ENCODE measurements around the gene SH3BP2. TPM values are rescaled to one million over a fixed set of nuclear protein-coding genes. Genes with fewer than 3 reads are reported as not detected.

The SH3BP2 gene
- total RNA-seq, 4 donors from 2014 or later = 54.8 to 208 (median 102) TPM

DNA sequence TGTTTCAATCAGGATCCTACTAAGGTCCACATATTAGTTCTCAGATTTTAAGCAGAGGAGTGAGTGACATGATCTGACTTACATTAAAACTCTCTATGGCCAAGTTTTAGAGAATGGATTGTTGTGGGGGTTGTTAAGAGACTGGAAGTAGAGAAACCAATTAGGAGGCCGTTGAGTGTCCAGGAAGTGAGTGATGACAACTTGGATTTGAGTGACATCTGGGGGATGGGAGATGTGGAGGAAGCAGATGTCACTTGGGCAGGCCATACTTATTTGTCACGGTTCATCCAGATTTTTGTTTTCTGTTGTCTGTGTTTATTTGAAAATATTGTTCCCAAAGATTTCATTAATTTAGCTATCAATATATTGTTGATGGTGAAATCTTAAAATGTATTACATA, 79.0 kb downstream of the SH3BP2 start:
- peaks cover 0 to 13% (median 0%) of the 10 kb centered on the region in 3 donors for H3K36me3 ChIP-seq
- no peak for TF ChIP-seq POLR2A (IDR thresholded peaks at IDR 0.05)
- TF ChIP-seq, protein P1, sequence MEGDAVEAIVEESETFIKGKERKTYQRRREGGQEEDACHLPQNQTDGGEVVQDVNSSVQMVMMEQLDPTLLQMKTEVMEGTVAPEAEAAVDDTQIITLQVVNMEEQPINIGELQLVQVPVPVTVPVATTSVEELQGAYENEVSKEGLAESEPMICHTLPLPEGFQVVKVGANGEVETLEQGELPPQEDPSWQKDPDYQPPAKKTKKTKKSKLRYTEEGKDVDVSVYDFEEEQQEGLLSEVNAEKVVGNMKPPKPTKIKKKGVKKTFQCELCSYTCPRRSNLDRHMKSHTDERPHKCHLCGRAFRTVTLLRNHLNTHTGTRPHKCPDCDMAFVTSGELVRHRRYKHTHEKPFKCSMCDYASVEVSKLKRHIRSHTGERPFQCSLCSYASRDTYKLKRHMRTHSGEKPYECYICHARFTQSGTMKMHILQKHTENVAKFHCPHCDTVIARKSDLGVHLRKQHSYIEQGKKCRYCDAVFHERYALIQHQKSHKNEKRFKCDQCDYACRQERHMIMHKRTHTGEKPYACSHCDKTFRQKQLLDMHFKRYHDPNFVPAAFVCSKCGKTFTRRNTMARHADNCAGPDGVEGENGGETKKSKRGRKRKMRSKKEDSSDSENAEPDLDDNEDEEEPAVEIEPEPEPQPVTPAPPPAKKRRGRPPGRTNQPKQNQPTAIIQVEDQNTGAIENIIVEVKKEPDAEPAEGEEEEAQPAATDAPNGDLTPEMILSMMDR (IDR thresholded peaks at IDR 0.05) = no peak
- H3K4me3 ChIP-seq = no peak overlapping the region
- H3K4me1 ChIP-seq = peaks cover 0 to 79% (median 6%) of the 10 kb centered on the region in 4 donors
- H3K9me3 ChIP-seq = no peaks in the 10 kb centered on the region
- DNase-seq = no peak
- no peaks in the 10 kb centered on the region for H3K27me3 ChIP-seq
- H3K27ac ChIP-seq = no peak overlapping the region

DNA sequence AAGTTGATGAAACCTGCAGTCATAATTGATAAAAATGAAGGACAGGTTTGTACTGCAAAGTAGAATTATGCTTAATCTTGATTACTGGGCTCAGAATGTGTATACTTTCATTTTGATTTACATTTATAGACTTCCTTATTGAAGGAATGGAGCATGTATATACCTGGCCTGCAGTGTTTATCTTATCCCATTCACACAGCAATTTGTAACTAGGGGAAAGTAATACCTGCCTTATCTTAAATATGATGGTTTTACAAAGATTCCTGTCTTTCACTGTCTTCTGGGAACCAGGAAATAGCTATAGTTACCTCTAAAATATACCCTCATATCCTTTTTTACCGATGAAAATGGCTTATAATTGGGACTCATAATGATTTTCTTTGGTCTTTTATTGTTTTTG, 80.4 kb downstream of the SH3BP2 start:
- DNase-seq = no peak
- H3K36me3 ChIP-seq = peaks cover 0 to 26% (median 0%) of the 10 kb centered on the region in 3 donors
- H3K4me3 ChIP-seq = peak overlapping the region in 1 of 4 donors; percentile 25
- no peaks in the 10 kb centered on the region for H3K9me3 ChIP-seq
- TF ChIP-seq, protein P1 (IDR thresholded peaks at IDR 0.05) = no peak
- no peak for TF ChIP-seq POLR2A (IDR thresholded peaks at IDR 0.05)
- H3K27ac ChIP-seq = peak overlapping the region in 3 of 4 donors; percentile 52 to 83 (median 78)
- no peaks in the 10 kb centered on the region for H3K27me3 ChIP-seq
- H3K4me1 ChIP-seq = peaks cover 0 to 65% (median 3%) of the 10 kb centered on the region in 4 donors

DNA sequence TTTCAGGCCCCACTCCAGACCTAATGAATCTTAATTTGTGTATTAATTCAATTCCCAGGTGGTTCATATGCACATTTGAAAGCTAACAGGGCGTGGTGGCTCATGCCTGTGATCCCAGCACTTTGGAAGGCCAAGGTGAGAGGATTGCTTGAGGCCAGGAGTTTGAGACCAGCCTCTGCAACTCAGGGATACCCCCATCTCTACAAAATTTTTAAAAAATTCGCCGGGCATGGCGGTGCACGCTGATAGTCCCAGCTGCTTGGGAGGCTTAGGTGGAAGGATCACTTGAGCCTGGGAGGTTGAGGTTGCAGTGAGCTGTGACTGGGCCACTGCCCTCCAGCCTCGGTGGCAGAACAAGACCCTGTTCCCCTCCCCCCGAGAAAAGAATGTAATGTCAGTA, 82.0 kb downstream of the SH3BP2 start:
- TF ChIP-seq, protein P1 (IDR thresholded peaks at IDR 0.05) = no peak
- TF ChIP-seq POLR2A (IDR thresholded peaks at IDR 0.05) = no peak
- Histone ChIP-seq H3K9me3 (no peaks in the 10 kb centered on the region), H3K27me3 (no peaks in the 10 kb centered on the region), H3K36me3 (peaks cover 0 to 39% (median 0%) of the 10 kb centered on the region in 3 donors), H3K4me1 (peaks cover 0 to 49% (median under 1%) of the 10 kb centered on the region in 4 donors), H3K4me3 (no peak overlapping the region), H3K27ac (no peak overlapping the region)
- DNase-seq = no peak

DNA sequence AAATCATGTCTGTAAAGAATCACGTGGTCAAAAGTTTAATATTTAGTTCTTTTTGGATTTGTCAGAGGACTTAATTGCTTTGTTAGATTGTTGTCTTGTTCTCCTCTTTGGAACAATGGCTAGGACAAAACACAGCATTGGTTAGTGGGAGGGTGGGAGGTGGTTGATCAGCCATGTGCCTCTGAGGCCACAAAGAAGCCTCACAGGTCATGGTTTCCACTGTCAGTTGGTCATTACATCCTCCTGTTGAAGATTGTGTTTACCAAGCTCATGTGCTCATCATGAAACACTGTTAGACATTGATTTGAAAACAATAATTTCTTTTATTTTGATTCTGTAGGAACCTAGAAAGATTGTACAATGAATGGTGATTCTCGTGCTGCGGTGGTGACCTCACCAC, 82.7 kb downstream of the SH3BP2 start:
- no peaks in the 10 kb centered on the region for H3K27me3 ChIP-seq
- no peak for DNase-seq
- no peak overlapping the region for H3K27ac ChIP-seq
- TF ChIP-seq POLR2A (IDR thresholded peaks at IDR 0.05) = no peak
- TF ChIP-seq, protein P1 (IDR thresholded peaks at IDR 0.05) = no peak
- no peaks in the 10 kb centered on the region for H3K9me3 ChIP-seq
- peaks cover 0 to 42% (median 0%) of the 10 kb centered on the region in 4 donors for H3K4me1 ChIP-seq
- peaks cover 0 to 43% (median 0%) of the 10 kb centered on the region in 3 donors for H3K36me3 ChIP-seq
- H3K4me3 ChIP-seq = no peak overlapping the region

DNA sequence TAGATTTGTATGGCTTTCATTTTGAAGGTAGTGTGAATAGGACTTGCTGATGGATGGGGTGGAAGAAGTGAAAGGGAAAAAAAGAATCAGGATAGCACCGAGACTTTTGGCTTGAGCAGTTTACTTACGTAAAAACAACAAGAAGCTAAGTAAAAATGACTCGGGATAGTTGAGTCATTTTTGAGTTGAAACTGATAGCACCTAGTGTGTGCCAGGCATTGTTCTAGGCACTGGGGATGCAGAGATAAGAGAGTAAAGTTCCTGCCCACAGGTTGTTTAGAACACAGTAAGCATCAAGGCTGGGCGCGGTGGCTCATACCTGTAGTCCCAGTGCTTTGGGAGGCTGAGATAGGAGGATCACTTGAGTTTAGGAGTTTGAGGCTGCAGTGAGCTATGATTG, 85.5 kb downstream of the SH3BP2 start:
- TF ChIP-seq, protein P1 (IDR thresholded peaks at IDR 0.05) = no peak
- no peak for TF ChIP-seq POLR2A (IDR thresholded peaks at IDR 0.05)
- Histone ChIP-seq H3K9me3 (no peaks in the 10 kb centered on the region), H3K27me3 (no peaks in the 10 kb centered on the region), H3K4me1 (peaks cover 0 to 20% (median 0%) of the 10 kb centered on the region in 4 donors), H3K27ac (no peak overlapping the region), H3K4me3 (no peak overlapping the region), H3K36me3 (peaks cover 0 to 62% (median 0%) of the 10 kb centered on the region in 3 donors)
- DNase-seq = no peak

DNA sequence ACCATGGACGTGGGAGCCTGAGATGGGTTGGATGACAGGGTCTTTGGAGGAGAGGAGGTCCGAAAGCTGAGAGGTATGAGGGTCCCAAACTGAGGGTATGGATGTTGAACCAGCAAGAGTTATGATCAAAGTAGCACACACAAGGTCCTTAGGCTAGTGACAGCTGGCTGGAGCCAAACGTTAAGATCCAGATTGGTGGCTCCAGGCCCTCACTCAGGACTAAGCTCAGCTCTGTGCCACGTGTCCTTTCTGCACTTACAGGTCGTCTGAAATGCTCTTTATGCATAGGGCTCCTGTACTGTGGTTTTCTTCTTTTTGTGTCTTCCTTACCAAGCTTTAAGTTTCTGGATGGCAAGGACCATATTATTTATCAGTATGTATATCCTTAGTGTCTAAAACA, 86.1 kb downstream of the SH3BP2 start:
- no peak overlapping the region for H3K4me3 ChIP-seq
- H3K27me3 ChIP-seq = no peaks in the 10 kb centered on the region
- H3K36me3 ChIP-seq = peaks cover 0 to 69% (median 0%) of the 10 kb centered on the region in 3 donors
- H3K9me3 ChIP-seq = no peaks in the 10 kb centered on the region
- no peak overlapping the region for H3K27ac ChIP-seq
- TF ChIP-seq, protein P1 (IDR thresholded peaks at IDR 0.05) = no peak
- no peak for TF ChIP-seq POLR2A (IDR thresholded peaks at IDR 0.05)
- no peak for DNase-seq
- H3K4me1 ChIP-seq = peaks cover 0 to 13% (median 0%) of the 10 kb centered on the region in 4 donors

Measured in Peyer's patch (tissue), 4 donors.